Measurements from ENCODE around the gene PCNA. TPM values are rescaled to one million over a fixed set of nuclear protein-coding genes. Genes with fewer than 3 reads are reported as not detected.

PCNA gene
- total and polyA plus RNA-seq, 7 donors: 24.6 to 145 (median 54.8) TPM

- peaks cover 0 to 87% (median 62%) of the 10 kb centered on the region in 4 donors for H3K4me1 ChIP-seq
- intact Hi-C loops (cut with DNase I): no loop called here
- no peaks in the 10 kb centered on the region for H3K36me3 ChIP-seq
- no peak overlapping the region for H3K27ac ChIP-seq
- no peaks in the 10 kb centered on the region for H3K27me3 ChIP-seq
- no peak for TF ChIP-seq POLR2AphosphoS5 (IDR thresholded peaks at IDR 0.05)
- TF ChIP-seq CTCF (IDR thresholded peaks at IDR 0.05): no peak
- TF ChIP-seq POLR2A (IDR thresholded peaks at IDR 0.05): no peak
- TF ChIP-seq EP300 (IDR thresholded peaks at IDR 0.05): no peak
- no peak for DNase-seq
- no peaks in the 10 kb centered on the region for H3K9me3 ChIP-seq
- 73 to 84% methylated on average over 5 of the region's 5 CpGs for WGBS, 2 donors
- H3K4me3 ChIP-seq: no peak overlapping the region
These were observed 25.8 kb upstream of the PCNA start for GRCh38 chr20:5145365-5146098.

DNA sequence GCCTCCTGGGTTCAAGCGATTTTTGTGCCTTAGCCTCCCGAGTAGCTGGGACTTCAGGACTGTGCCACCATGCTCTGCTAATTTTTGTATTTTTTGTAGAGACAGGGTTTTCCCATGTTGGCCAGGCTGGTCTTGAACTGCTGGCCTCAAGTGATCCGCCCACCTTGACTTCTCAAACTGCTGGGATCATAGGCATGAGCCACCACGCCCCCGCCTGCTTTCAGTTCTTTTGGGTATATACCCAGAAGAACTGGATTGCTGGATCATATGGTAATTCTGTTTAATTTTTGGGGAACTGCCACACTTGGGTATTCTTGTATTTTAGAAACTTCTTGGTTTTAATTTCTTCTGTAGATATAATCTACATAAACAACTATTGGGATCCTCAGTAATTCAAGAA lies 24.1 kb upstream of the PCNA start:
- H3K27me3 ChIP-seq: no peaks in the 10 kb centered on the region
- H3K36me3 ChIP-seq: no peaks in the 10 kb centered on the region
- H3K9me3 ChIP-seq: no peaks in the 10 kb centered on the region
- no peak overlapping the region for H3K4me3 ChIP-seq
- peaks cover 0 to 77% (median 54%) of the 10 kb centered on the region in 4 donors for H3K4me1 ChIP-seq
- no peak for DNase-seq
- TF ChIP-seq POLR2A (IDR thresholded peaks at IDR 0.05) (no peak), POLR2AphosphoS5 (IDR thresholded peaks at IDR 0.05) (no peak), CTCF (IDR thresholded peaks at IDR 0.05) (no peak), EP300 (IDR thresholded peaks at IDR 0.05) (no peak)
- no peak overlapping the region for H3K27ac ChIP-seq
- intact Hi-C loops (cut with DNase I): no loop called here
- 92 to 96% methylated on average over 5 of the region's 5 CpGs for WGBS, 2 donors

DNA sequence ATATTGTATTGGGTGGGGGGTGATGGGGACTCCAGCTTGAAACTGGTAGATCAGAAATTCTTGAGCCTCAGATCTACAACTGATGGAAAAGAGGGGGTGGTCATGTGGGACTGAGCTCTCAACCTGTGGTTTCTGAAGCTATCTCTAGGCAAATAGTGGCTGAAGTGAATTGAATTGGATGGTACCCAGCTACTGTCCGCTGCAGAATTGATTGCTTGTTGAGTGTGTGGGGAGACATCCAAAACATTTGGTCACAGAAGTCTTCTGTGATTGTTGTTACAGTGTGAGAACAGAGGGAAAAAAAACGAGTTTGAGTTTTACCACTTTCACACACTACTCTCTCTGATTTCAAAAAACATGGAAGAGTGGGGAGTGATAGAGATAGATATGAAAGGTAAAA lies 21.9 kb upstream of the PCNA start:
- intact Hi-C loops (cut with DNase I): no loop called here
- H3K36me3 ChIP-seq: no peaks in the 10 kb centered on the region
- no peak for TF ChIP-seq CTCF (IDR thresholded peaks at IDR 0.05)
- no peak for TF ChIP-seq POLR2A (IDR thresholded peaks at IDR 0.05)
- TF ChIP-seq EP300 (IDR thresholded peaks at IDR 0.05): no peak
- TF ChIP-seq POLR2AphosphoS5 (IDR thresholded peaks at IDR 0.05): no peak
- no peak for DNase-seq
- 70 to 77% methylated on average over 2 of the region's 2 CpGs for WGBS, 2 donors
- H3K4me1 ChIP-seq: peaks cover 0 to 57% (median 35%) of the 10 kb centered on the region in 4 donors
- H3K27me3 ChIP-seq: no peaks in the 10 kb centered on the region
- no peak overlapping the region for H3K4me3 ChIP-seq
- H3K27ac ChIP-seq: no peak overlapping the region
- no peaks in the 10 kb centered on the region for H3K9me3 ChIP-seq

- H3K9me3 ChIP-seq: no peaks in the 10 kb centered on the region
- no peaks in the 10 kb centered on the region for H3K36me3 ChIP-seq
- intact Hi-C loops (cut with DNase I): no loop called here
- H3K4me3 ChIP-seq: no peak overlapping the region
- H3K4me1 ChIP-seq: peaks cover 0 to 60% (median 38%) of the 10 kb centered on the region in 4 donors
- H3K27me3 ChIP-seq: no peaks in the 10 kb centered on the region
- DNase-seq: no peak
- no peak for TF ChIP-seq EP300 (IDR thresholded peaks at IDR 0.05)
- TF ChIP-seq POLR2A (IDR thresholded peaks at IDR 0.05): no peak
- no peak for TF ChIP-seq POLR2AphosphoS5 (IDR thresholded peaks at IDR 0.05)
- no peak for TF ChIP-seq CTCF (IDR thresholded peaks at IDR 0.05)
- H3K27ac ChIP-seq: no peak overlapping the region
These were observed 20.4 kb upstream of the PCNA start for GRCh38 chr20:5140195-5140594.

- Histone ChIP-seq H3K4me3 (no peak overlapping the region), H3K27me3 (no peaks in the 10 kb centered on the region)
These were observed 16.3 kb upstream of the PCNA start for GRCh38 chr20:5136096-5136495.

More at GRCh38 chr20:5136096-5136495, 16.3 kb upstream of the PCNA start:
- intact Hi-C loops (cut with DNase I): no loop called here
- Histone ChIP-seq H3K4me1 (peaks cover 0 to 49% (median 38%) of the 10 kb centered on the region in 4 donors), H3K36me3 (no peaks in the 10 kb centered on the region), H3K9me3 (no peaks in the 10 kb centered on the region), H3K27ac (peak overlapping the region in 3 of 4 donors; percentile 56 to 69 (median 68))
- WGBS, 2 donors: 68 to 79% methylated on average over 4 of the region's 4 CpGs
- no peak for TF ChIP-seq EP300 (IDR thresholded peaks at IDR 0.05)
- no peak for TF ChIP-seq POLR2AphosphoS5 (IDR thresholded peaks at IDR 0.05)
- no peak for TF ChIP-seq CTCF (IDR thresholded peaks at IDR 0.05)
- no peak for TF ChIP-seq POLR2A (IDR thresholded peaks at IDR 0.05)
- no peak for DNase-seq
